ENCODE measurements around the gene POU6F2.

POU6F2 gene

DNA sequence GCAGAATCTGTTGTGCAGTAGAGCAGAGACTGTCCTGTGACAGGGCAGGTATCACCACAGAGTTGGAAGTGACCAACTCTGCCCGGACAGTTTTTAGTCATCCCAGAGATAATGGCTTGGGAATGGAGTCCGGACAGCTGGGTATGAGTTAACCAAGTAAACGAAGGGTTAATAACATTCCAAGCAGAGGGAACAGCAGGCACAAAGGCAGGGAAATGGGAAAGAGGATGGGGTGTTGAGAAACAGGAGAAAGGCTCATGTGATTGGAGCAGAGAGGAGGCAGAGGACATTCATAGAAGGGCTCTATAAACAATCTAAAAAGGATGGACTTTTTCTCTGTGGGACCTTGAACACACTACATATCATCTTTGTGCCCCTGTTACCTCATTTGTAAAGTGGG is 456.3 kb downstream of the POU6F2 start:
- no peak for DNase-seq (ENCODE audit: low spot score)

- no peak for DNase-seq (ENCODE audit: low spot score)
Measured at GRCh38 chr7:39446546-39446945, 468.8 kb downstream of the POU6F2 start.

DNA sequence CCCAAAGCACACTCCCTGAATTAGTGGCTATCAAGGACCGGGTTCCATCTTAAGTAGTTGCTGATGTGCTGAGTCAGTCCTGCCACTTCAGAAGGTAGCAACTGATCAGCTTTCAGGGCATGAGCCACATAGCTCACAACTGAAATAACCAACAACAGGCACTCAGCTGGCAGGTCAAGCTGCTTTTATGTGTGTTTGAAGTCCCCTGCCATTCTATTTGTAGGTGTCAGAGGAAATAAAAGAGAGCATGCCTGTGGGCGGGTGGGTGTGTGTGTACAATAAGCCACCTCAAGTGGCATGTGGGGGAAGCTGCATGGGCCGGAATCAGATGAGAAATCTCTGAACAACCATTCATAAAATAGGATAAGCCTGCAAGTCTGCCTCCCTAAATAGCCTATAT is 474.2 kb downstream of the POU6F2 start:
- no peak for DNase-seq (ENCODE audit: low spot score)

GRCh38 chr7:39453743-39454355 is 476.1 kb downstream of the POU6F2 start:
- peak; percentile 41 for DNase-seq (ENCODE audit: low spot score)

- DNase-seq (ENCODE audit: low spot score): no peak
Measured at GRCh38 chr7:39458061-39458745, 480.5 kb downstream of the POU6F2 start.

- no peak for DNase-seq (ENCODE audit: low spot score)
Measured at GRCh38 chr7:39459636-39460035, 481.9 kb downstream of the POU6F2 start.

GRCh38 chr7:39460486-39460885 is 482.8 kb downstream of the POU6F2 start:
- no peak for DNase-seq (ENCODE audit: low spot score)

DNA sequence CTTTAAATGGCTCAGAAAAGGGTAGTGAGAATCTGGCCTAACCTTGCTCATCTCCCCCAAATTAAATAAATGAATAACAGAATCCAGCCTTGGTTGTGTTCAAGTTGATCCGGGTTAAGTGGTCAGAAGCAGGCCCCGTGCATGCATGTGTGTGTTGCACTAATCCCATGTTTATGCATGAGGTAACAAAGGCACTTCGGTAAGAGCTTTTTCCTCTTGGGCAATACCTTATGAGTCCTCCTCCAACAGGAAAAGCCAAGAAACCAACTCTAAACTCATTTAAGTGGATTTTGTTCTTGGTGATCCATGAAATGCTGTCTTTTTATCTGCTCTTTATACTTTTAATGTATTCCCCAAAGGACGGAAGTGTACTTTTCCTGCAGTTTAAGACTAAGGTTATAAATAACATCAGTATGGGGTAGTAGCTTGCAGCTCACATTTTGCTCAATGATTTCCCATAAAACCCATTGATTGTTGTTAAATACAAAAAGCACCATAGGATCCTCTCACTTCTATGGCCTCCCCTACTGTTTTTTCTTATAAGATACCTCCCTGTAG is 483.6 kb downstream of the POU6F2 start:
- no peak for DNase-seq (ENCODE audit: low spot score)

GRCh38 chr7:39463252-39463651 is 485.5 kb downstream of the POU6F2 start:
- DNase-seq (ENCODE audit: low spot score): no peak

- DNase-seq (ENCODE audit: low spot score): no peak
Measured at GRCh38 chr7:39464350-39465054, 486.8 kb downstream of the POU6F2 start.

DNA sequence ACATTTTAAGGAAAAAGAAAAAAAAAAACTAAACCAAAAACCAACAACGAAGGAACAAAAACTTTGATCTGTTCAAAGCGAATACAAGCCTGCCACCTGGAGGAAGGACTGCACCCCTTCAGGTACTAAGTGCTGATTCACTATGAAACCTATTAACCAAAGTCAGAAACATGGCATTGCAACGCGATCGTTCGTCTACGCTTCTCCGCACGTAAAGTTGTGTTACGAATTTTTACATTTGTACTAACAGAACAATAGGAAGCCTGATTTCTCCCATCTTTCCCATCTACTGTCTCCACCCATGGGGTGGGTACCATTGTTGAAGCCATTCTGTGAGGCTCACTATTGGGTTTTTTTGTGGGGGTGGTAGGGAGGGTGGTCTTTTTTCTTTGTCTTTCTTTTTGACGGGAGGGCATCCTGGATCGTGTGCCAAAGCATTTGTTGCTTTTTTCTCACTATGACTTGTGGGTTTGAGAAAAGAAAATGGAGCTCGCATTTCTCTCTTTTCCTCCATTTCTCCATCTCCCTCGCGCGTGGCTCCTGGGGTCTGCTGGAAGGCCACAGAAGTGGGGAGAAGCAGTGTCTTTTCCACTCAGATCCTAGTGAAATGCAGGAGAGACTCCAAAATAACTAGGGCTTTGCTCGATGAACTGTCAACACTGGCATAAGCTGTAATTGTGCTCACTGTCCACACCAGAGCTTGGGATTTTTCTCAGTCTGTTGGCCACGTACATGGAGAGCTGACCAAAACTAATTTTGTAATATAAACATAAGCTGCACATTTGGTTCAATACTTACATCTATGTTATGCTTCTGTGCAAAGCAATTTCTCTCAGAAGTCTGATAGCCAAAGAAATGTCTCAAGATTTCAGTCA is 487.6 kb downstream of the POU6F2 start:
- DNase-seq (ENCODE audit: low spot score): peak; percentile 78

GRCh38 chr7:39468261-39468660 is 490.6 kb downstream of the POU6F2 start:
- no peak for DNase-seq (ENCODE audit: low spot score)

- no peak for DNase-seq (ENCODE audit: low spot score)
Measured at GRCh38 chr7:39468808-39469374, 491.2 kb downstream of the POU6F2 start.

DNA sequence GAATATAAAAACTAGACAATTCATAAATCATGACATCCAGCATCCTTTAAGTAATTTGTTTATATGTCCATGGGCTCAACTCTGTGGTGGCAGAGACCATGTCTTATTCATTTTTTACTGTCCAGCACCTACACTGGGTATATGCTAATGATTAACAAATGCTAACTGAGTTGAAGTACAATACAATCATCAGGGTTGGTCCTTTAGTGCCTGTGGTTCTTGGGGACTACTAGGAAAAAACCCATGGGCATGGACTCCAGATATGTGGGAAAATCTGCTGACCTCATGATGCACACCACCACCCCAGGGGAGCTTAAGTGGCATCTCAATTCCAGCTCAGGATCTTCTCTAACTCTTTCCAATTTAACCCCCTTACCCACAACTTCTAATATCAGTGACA is 503.2 kb downstream of the POU6F2 start:
- no peak for DNase-seq (ENCODE audit: low spot score)

DNA sequence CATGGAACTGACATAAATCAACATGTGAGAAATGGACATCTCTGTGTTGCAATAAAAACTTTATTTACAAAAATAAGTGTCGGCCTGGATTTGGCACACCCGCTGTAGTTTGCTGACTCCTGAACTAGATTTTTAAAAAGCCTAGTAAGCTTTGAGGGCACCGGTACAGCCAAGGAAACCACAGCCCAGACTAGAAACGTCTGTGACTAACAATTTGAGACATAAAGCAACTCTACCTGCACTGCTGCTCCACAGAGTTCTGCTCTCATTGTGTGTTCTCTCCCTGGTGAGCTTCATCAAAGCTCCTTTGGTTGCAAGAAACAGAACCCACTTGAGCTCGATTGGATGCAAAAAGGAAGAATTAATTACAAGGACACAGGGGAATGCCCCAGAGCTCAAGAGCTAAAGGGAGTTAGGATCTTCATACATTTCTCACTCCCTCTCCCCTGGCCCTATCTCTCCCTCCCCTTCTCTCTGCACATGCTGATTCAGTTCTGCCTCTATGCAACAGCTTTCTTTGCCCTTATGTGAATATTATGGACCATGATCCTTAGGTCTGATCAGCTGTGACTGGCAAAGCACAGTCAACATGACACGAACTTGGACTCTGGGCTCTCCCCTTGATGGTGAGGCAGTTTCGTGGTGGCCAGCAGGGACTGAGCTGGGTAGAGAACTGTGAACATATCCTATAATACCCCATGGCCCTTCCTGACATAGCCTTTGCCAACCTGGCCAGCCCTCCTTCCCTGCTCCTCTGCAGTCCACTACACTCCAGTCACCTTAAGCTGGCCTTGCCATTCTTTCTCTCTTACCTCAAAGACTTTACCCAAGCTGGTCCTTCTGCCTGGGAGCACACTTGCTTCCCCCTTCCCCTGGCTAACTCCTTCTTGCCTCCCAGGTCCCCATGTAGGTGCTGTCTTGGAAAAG is 511.0 kb downstream of the POU6F2 start:
- DNase-seq (ENCODE audit: low spot score): no peak

DNA sequence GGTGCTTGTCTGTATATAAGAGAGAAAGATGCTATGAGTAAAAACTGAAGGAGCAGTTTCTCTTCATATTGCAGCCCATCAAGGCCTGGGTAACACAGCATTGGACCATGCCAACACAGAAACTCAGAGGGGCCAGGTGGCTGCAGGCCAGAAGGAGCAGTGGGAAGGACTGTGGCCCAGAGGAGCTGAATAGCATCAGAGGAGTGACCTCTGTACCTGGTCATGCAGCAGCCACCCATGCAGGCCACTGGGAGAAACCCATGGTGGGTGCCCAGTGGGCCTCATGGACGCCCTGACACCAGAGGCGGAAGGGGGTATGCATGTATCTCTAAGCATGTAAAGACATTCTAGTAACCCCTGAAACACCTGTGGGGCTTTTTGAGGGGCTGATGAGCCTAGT is 512.6 kb downstream of the POU6F2 start:
- no peak for DNase-seq (ENCODE audit: low spot score)

DNA sequence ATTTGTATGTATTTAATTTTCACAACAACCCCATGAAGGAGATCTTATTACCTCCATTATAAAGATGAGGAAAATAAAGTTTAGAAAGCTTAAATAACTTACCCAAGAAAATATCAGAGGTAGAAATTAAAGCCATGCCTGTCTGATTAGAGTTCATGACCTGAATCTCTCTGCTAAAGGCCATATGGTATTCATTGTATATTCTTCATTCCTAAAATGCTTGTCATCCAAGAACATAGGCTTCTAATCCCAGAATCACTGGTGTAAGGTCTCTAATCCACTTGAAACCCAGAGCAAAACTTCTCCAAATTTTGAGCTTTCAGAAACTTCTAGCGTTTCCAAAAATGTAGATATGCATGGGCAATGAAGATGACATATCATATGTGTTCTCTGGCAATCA is 516.2 kb downstream of the POU6F2 start:
- DNase-seq (ENCODE audit: low spot score): no peak

DNA sequence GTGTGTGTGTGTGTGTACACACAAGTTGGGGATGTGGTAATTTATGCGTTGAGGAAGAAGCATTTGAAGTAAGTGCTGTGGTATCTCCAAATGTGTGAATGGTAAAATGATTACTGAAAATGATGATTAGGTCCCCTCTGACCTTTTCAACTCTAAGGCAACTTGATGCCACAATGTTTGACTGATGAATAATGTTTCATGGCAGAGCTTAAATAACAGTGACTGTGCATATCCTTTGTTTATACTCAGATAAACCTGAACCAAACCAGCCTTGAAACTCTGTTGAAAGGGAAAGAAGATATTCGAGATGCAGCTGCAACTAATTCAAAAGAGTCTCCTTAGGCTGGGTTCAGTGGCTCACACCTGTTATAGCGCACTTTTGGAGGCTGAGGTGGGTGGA is 523.6 kb downstream of the POU6F2 start:
- no peak for DNase-seq (ENCODE audit: low spot score)

GRCh38 chr7:39504963-39505362 is 527.3 kb downstream of the POU6F2 start:
- DNase-seq (ENCODE audit: low spot score): peak; percentile 58

GRCh38 chr7:39507866-39508551 is 530.3 kb downstream of the POU6F2 start:
- DNase-seq (ENCODE audit: low spot score): no peak
